Measurements from ENCODE around the gene NTN1.

Gene NTN1

DNA sequence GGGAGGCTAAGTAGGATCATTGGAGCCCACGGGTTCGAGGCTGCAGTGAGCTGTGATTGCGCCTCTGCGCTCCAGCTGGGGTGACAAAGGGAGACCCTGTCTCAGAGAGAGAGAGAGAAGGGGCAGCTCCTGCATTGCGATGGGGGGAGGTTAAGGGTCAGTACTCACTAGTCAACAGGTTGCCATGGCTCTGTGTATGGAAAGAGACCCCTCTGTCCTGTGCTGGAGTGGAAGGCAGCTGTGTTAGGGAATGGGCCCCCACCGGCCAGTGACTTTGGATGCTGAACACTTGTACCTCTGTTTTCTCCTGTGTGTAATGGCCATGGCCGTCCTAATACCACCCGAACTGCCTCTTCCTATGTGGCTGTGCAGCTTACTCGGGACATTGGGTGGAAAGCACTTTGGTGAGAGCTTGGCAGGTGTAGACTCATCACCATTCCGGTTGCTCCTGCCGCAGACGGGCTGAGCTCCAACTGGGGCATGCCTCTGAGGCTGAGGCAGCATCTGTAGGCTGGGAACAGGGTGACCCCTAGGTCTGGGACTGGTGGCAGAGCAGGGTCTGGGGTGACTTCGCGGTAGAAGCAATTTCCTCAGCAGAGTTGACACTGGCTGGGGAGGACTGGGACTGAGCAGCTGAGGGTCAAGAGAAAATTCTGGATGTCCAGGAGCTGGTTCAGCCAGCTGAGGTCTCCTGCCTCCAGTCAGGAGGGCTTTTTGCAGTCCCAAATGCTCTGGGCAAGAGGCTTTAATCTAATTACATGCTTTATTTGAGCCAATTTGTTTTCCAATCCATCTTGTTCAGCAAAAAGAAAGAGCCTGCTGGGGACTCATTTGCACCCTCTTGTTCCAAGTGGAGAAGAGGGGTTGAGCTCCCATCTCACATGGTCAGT is 184.5 kb downstream of the NTN1 start:
- TF ChIP-seq, protein P1, sequence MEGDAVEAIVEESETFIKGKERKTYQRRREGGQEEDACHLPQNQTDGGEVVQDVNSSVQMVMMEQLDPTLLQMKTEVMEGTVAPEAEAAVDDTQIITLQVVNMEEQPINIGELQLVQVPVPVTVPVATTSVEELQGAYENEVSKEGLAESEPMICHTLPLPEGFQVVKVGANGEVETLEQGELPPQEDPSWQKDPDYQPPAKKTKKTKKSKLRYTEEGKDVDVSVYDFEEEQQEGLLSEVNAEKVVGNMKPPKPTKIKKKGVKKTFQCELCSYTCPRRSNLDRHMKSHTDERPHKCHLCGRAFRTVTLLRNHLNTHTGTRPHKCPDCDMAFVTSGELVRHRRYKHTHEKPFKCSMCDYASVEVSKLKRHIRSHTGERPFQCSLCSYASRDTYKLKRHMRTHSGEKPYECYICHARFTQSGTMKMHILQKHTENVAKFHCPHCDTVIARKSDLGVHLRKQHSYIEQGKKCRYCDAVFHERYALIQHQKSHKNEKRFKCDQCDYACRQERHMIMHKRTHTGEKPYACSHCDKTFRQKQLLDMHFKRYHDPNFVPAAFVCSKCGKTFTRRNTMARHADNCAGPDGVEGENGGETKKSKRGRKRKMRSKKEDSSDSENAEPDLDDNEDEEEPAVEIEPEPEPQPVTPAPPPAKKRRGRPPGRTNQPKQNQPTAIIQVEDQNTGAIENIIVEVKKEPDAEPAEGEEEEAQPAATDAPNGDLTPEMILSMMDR (IDR thresholded peaks at IDR 0.05; ENCODE audit: insufficient read depth, missing control alignments): no peak
- no peak for FAIRE-seq
- DNase-seq (ENCODE audit: insufficient read length, low spot score): no peak

DNA sequence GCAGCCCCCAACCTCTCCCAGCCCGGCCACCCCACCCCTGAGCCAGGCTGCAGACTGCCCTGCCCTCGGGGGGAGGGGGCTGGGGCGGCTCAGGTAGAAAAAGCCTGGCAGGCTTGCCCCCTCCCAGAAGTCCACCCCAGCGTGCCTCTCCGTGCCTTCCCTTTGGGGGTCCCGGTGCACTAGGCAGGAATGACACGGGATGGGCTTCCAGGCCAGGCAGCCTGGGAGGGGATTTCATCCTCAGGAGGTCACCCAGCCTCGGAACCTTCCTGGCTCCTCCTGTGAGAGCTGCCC is 185.0 kb downstream of the NTN1 start:
- TF ChIP-seq, protein P1 (IDR thresholded peaks at IDR 0.05; ENCODE audit: insufficient read depth, missing control alignments): no peak
- FAIRE-seq: no peak
- DNase-seq (ENCODE audit: insufficient read length, low spot score): no peak

DNA sequence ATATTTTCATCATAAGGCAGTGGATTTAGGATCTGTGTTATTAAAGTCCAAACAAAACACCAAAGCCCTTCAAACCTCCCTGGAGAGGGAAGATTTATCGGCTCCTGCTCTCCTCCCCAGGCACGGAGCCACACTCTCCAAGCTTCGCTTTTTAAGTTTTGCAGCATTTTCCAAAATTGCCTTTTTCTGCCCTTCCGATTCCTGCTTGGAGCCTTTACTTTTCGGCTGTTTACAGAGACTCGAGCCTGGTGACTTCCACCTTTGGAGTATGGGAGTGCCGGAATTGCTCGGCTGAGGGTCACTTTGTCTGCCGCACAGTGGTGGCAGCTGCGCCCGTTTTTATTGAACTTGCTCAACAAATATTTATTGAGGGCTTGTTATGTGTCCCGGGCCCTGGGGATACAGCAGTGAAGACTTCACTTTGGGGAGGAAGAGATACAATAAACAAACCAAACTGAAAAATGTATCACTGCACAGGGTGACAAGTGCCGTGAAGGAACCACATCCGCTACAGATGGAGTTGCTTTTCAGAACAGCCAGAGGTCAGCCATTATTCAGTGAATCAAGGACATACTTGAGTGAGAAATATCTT is 185.5 kb downstream of the NTN1 start:
- TF ChIP-seq, protein P1 (IDR thresholded peaks at IDR 0.05; ENCODE audit: insufficient read depth, missing control alignments): no peak
- DNase-seq (ENCODE audit: insufficient read length, low spot score): no peak
- FAIRE-seq: no peak

DNA sequence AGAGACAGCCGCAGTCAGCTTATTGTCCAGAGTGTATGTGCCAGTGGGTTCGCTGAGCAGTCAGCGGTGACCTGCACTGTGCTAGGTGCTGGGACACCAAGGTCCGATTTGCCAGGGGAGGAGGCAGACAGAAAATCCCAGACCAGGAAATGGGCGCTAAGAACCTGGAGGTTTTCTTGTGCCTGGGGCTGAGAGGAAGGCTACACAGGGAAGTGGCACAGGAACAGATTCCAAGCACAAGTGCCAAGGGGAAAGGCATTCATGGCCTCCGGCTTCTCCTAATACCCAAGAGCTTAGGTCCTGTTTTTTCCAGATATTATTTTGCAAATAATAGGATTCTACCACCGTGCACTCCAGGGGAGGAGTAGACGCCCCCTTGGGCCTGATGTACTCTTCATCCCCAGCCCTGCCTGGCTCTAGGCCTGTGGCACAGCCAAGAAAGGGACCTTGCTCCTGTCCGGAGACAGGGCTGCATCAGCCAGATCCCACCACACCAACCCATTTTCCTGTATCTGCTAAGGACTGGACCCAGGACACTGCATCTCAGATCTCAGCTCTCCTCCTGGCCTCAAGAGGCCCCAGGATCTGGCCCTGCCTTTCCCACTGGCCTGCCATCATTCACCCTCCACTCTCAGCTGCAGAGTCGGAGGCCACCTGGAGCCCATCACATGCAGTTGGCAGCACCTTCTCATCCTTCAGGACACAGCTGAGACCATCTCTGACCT is 187.2 kb downstream of the NTN1 start:
- no peak for FAIRE-seq
- TF ChIP-seq, protein P1 (IDR thresholded peaks at IDR 0.05; ENCODE audit: insufficient read depth, missing control alignments): no peak
- DNase-seq (ENCODE audit: insufficient read length, low spot score): no peak

DNA sequence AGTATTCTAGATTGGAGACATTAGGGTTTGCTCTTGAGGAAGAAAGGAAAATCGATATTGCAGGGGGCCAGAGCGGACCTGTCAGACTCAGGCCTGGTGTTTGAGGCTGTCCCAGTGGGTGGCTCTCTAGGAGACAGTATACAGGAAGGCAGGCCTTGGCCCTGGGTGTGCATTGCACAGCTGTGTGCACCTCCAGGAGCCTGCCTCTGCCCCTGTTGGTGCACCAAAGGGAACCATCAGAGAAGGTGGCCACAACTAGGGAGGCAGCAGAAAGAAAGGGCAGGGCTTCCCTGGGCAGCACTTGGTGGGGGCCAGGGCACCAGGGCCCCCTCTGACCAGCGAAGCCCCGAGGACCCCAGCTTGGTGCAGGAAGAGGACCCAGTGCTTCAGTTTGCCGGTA is 188.0 kb downstream of the NTN1 start:
- no peak for DNase-seq (ENCODE audit: insufficient read length, low spot score)
- TF ChIP-seq, protein P1 (IDR thresholded peaks at IDR 0.05; ENCODE audit: insufficient read depth, missing control alignments): no peak
- no peak for FAIRE-seq

DNA sequence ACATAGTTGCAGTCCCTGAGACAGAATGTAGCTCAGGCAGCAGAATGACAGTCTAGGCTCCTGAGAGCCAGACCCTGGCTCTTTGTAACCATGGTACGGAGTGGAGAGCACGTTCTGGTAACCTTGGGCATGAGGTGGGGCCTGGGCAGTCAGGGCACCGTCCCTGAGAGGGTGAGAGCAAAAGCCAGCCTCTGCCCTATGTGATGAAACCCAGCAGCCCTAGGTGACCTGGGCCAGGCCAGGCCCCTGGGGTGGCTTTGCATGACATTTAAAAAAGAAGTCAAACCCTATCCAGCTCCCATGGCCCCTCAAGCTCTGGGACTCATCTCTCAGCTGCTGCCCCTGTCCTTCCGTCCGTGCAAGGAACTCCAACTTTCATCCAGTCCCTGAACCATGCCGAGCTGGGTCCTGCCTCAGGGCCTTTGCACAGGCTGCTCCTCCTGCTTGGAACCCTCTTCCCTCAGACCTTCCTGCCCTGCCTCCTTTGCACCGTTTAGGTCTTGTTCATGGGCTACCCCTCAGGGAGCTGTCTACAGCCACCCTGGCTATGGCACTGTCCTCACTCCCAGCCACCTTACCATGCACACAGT is 188.6 kb downstream of the NTN1 start:
- DNase-seq (ENCODE audit: insufficient read length, low spot score) (no peak), FAIRE-seq (no peak)
- TF ChIP-seq, protein P1 (IDR thresholded peaks at IDR 0.05; ENCODE audit: insufficient read depth, missing control alignments): no peak
